Stimulated activated CD8-positive, alpha-beta memory T cell treated with anti-CD3 and anti-CD28 coated beads, Interleukin-7, amount 100 ng/mL, for 1 hour (primary cell): ENCODE measurements around the gene AKR1B1.

ENCODE experiments used
- DNase-seq, 2 donors: peaks; one replicate each; pipeline ENCODE4 v3.0.0-alpha.2; 2020; ENCODE audit warnings: low read depth in 2 of 2

The AKR1B1 gene

DNA sequence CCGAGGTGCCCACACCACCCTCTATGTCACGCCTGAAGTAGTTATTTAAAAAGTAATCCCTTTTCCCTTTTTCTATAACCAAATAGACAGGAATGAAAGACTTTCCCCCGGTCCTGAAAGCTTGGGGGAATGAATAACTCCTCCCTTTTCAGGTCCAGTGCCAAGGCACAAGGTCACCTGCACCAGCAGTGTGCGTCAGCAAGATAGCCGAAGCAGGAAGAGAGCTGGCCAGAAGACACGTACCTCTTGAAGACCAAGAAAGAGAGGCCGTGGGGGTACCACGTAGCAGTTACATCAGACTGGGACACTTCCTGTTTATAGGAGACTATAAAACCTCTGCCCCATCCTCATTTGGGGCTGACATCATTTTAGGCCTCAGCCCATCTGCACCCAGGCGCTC lies 10.7 kb upstream of the AKR1B1 start:
- no peak for DNase-seq

DNA sequence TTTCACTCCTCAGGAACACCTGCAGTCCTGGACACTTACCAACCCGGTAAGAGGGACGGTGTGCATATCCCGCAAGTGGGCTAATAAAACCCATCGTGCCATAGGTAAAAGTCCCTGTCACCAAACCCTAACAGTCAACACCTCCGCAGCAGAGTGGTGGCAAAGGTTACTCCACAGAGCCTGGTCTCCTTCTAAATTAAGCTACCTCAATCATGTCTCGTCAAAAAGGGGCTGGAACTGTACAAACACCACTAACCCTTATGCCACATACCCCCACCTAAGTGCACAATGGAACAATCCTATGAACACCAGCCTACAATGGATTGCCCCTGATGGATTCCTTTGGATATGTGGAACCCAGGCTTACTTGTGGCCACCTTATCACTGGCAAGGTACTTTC lies 9.6 kb upstream of the AKR1B1 start:
- no peak for DNase-seq

DNA sequence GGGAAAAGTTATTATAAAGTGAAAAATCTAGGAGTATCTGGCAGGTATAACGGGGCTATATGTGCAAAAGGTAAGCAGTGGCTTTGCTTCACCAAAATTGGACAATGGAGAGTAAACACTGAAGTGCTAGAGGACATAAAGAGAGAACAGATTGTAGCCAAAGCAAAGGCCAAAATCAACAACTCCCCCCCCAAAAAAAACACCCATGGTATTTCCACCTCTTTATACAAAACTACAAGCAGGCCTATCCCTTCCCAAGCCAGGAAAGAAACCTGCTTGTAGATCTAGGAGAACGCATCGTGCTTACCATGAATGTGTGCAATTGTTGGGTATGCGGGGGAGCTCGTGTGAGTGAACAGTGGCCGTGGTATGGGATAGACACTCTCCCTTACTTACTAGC lies 9.2 kb upstream of the AKR1B1 start:
- DNase-seq: no peak

DNA sequence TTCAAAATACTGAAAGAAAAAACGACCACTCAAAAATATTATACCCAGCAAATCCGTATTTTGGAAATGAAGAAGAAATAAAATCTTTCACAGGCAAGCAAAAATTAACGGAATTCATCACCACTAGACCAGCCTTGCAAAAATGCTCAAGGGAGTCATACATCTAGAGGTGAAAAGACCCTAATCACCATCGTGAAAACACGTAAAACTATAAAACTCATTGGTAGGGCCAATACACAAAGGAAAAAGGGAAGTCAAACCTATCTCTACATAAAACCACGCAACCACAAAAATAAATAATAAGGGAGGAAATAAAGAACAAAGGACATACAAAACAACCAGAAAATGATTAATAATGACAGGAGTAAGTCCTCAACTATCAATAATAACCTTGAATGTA lies 6.6 kb upstream of the AKR1B1 start:
- DNase-seq: no peak

DNA sequence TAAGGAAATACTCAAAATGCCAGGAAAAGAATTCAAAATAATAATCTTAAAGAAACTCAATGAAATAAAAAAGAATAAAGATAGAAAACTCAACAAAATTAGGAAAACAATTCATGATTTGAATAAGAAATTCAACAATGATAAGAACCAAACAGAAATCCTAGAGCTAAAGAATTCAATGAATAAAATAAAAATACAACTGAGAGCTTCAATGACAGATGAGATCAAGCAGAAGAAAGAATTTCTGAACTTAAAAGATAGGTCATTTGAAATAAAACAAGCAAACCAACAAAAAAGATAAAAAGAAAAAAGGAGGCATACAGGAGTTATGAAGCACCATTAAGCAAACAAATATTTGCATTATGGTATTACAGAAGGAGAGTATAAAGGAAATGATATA lies 5.6 kb upstream of the AKR1B1 start:
- no peak for DNase-seq

DNA sequence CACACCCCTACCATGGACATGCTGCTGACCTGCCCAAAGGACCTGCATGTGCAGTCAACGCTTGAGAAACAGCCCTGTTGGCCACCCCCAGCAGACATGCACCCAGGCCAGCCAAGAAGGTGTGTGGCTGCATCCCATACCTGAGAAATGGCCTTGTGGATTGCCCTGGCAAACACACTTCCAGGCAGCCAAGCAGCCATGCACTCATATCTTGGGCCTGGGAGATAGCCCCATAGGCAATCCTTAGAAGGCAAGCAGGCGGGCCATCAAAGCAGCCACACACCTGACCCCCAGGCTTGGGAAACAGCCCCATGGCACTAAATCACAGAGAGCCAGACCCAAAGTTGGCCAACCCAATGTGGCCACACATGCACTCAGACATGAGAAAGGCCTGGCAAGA lies 4.9 kb upstream of the AKR1B1 start:
- no peak for DNase-seq

DNA sequence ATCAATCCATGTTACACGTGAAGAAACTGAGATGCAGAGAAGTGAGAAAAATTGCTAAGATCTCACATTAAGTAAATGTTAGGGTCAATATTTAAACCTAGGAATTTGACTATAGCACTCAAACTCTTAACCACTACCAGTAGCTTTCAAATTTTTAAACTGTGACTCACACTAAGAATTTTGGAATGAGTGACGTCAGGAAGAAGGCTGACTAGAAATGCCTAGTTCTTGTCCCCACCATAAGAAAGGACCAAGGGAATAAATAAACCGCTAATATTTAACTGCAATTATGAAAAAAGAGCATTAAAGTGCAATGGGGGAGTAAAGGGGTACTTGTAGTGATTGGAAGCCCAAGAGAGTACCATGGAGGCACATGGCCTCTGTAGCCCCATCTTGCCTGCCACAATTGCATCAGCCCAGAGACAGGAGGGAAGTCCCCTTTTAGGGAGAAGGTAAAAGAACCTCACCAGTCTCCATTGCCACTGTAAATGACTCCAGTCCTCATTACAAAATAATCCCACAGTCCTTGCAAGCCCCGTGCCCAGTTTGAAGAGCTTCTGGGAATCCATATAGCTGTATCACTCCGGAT lies 3.5 kb upstream of the AKR1B1 start:
- no peak for DNase-seq

DNA sequence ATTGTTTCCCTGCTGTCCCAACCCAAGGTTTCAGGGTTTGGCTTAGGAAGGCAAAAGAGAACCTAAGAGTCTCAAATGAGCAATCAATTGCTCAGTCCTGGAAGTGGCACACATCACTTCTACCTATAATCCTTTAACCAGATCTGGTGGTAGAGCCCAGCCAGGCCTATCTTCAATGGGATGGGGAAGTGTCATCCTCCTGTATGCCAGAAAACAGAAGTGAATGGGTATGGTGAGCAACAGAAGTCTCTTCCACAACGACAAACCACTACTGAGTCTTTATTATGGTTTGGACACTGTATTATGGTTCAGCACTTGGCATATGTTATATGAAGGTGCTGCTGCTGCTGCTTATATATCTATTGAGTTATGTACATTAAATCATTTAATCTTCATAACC lies 3.0 kb upstream of the AKR1B1 start:
- DNase-seq: no peak

DNA sequence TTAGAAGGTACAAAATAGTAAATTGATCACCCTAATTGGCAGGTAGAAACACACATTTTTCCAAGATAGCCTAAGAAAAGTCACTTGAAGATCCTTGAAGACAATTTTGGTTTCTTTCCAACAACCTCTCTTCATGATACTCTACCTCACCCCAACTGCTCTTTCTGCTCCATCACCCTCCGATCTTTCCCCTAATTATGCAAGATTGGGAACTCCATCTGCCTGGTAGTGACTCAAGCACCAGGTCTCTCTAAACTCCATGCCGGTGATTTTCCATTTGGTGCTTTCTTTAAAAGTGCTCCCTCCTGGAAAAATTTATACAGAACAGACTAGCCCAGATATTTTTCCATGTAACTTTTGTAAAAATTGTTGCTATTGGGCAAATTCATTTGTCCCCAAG lies 1.1 kb upstream of the AKR1B1 start:
- no peak for DNase-seq

DNA sequence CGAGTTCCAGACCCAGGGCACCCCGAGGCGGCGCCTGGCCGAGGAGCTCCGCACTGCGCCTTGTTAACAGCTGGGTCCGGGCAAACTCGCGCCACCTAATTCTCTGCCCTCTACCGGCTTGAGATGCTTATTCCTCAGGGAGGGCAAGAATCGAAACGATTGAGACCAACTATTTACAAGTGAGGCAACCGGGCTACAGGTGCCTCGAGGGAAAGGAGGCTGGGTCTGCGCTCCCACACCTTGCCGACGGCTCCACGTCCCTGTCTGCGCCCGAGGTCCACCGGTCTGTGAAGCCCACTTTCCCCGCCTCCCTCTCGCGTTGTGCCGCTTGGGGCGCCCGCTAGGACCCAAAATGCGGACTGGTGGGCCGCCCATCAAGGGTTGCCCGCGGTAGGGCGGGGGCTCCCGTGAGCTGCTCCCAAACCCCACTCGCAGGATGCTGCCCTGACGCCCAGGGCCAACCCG lies 527 bp downstream of the AKR1B1 start:
- DNase-seq: peak; percentile 31

DNA sequence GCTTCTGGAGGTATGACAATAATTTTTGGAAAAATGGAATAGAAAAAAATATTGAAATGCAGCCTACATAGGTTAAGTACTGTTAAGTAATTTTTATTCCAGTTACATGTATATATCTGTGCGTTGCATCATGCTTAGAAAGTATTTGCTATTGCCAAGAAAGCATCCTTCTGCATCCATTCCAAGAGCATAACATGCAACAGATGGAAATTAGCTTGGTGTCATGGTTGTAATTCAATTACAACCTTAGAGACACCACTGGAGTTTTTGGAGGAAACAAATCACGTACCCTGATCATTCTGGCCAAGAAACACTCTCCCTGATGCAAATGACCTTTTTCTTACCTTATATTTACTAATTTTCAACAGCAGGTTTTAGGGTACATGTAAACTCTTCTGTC lies 1.7 kb downstream of the AKR1B1 start:
- DNase-seq: no peak

DNA sequence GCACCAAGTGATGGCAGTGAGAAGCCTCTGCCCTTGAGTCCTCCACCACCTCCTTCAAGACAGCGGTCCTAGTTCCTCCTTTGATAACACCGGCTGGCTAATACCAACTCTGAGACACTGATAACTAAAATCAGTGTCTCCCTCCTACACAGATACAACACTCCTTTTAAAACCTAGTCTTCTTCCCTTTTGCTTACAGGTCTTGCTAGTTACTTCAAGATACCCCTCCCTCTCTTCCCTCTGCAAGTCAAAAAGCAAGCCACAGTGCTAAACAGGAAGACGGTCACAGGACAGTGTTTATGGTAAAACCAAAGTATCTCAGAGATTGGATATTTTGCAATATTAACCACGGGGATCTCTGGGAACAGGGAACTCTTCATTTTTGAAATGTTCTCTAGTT lies 4.6 kb downstream of the AKR1B1 start:
- no peak for DNase-seq

DNA sequence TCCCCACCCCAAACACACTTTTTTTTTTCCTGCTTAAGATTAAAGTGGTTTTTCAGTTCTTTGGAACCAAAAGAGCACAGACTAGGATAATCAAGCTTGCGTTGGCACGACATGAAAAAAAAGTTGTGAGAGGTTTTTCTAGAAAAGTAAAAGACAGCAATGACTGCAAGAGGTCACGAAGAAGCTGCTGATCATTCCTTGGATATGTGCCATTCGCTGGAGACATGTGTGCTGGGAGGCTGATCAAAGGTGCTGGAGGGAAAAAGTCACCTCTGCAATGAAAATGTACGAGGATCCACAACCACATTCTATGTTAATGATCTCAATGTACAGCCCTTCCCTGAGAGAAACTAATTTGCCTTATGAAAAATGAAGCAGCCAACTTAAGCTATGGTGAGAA lies 5.4 kb downstream of the AKR1B1 start:
- DNase-seq: no peak

DNA sequence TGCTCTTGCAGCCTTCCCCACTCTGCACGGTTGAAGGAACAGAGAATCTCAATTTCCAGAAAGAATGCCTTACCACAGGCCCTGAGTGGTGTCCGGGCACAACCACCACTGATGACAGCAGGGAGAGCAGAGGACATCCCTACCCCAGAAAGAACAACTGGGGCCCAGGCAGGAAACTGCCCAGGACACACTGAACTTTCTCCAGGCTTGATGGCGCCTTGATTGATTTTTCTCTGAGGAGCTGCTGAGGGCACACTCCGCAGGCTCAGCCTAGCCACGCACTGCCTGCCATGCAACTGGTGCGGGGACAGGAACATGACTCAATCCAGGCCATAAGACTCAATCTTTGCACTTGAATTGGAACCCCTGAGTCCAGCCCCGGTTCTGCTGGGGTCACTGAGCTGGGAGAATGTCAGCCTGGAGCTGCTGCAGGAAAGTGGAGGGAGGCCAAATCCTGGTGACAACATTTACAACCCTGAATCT lies 5.9 kb downstream of the AKR1B1 start:
- no peak for DNase-seq

DNA sequence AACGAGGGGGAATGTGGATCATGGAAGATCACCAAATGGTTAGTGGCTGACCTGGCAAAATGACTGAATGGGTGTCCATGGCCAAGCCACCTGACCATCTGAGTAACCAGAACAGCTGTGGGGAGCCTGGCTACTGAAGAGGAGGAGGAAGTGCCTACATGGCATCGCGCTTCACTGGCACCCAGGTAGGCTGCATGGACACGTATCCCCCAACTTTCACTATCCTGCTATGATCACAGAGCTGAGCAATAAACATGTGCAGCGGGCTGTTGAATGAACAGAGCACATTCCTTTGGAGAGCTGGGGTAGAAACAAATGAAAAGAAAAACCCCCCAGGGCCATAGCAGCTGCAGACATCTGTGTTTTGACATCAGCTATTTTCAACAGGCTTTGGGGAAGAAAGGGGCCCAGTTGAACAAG lies 6.5 kb downstream of the AKR1B1 start:
- no peak for DNase-seq

DNA sequence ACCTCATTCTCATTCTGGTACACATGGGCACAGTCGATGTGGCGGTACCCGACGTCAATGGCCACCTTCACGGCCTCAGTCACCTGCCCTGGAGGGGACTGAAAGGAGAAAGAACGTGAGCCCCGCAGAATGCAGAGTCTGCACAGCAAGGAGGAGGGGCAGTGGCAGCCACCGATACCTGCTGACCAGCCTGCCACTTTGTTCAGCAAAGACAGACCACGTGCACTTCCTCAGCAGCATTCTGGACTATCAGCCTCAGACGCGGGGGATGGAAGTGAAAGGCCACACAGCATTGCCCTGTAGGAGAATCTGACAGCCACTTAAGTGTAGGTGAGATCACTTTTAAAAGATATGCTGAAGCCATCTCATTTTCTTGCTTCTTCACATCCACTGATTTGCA lies 7.2 kb downstream of the AKR1B1 start:
- DNase-seq: no peak

DNA sequence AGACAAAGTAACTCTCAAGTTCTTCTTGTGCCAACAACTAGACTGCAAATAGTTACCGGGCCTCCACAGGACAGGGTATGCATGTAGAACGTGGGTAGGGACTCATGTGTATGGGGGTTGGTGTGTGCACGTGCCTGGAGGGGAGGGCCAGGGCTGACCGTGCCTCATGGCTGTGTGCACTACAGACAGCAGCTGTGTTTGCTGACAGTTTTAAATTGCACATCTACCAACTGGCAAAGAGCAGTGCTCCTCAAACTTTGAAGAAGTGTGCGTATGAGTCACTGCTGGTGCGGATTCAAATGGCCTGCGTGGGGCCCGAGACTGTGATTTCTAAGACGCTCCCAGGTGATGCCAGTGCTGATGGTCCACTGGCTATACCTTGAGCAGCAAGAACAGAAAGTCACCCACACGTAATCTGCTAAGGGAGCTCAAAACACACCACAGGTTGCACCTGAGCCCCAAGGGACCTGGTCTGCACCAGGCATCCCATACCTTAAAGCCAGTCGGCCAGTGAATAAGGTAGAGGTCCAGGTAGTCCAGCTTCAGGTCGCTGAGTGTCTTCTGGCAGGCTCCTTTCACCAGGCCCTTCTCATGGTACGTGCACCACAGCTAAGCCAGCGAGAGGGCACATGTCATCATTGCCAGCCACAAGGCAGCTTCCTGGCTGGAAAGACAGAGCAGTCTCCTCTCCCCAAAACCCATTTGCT lies 8.5 kb downstream of the AKR1B1 start:
- DNase-seq: no peak

DNA sequence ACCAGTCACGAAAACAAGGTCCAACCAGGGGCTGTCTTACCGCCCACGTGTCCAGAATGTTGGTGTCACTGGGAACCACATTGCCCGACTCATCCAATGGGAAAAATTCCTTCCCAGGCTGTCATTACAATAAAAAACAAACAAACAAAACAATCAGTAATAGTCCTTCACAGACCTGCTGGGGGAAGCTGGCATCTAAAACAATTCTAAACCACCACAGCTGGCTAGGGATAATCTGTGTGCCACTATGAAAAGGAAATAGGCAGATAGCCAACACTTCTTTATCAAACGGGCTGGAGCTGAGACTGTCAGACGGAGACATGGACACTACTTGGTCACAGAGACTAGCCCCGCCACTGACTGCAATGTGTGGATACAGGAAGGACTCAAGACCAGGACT lies 9.2 kb downstream of the AKR1B1 start:
- no peak for DNase-seq

DNA sequence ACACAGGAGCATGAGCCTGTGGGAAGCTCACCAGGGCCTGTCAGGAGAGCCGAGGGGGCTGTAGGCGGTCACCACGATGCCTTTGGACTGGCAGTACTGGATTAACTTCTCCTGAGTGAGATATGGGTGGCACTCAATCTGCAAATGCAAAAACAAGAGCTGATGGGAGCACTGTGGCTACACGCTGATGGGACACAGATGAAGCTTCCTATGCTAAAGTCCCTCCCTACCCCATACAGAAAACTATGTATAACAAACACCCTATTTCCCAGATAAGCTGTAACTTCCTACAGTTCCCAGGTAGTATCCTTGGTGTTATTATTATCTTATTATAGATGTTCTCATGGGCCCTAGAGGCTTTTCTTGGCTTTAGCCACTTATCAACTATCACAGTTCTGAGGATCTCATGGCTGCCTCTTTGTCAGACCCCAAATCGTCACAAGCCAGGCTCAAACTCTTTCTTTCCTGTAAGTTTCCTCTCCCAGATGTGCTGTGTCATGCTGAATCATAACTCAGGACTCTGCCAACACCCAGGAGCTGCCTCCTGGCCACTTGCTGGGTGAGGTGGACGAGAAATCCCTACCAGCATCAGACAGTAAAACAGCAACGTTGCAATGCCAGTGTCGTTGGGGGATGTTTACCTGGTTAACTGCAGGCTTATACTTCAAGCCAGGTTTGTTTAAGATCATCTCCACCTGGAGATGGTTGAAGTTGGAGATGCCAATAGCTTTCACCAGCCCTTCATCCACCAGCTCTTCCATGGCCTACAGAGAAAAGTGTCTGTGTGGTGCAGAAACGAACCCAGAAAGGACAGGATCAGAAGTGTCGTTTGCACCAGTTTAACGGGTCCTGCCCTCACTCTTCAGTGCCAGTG lies 10.3 kb downstream of the AKR1B1 start:
- no peak for DNase-seq

DNA sequence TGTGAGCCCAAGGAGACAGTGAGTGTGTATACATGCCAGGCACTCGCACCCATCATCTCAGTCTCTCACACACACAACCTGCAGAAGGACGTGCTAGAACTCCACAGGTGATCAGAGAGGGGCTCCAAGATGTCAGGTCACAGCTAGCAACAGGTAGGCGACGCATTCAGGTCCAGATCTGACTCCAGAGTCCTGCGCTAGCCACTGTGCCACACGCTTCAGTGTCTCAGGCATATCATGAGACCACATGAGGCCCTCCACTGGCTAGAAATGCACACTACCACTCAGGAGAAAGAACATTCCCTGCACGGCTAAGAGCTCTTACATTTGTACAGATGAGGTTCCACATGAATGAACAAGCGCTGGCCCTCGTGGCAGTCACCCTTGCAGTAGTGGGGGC lies 11.5 kb downstream of the AKR1B1 start:
- DNase-seq: no peak

DNA sequence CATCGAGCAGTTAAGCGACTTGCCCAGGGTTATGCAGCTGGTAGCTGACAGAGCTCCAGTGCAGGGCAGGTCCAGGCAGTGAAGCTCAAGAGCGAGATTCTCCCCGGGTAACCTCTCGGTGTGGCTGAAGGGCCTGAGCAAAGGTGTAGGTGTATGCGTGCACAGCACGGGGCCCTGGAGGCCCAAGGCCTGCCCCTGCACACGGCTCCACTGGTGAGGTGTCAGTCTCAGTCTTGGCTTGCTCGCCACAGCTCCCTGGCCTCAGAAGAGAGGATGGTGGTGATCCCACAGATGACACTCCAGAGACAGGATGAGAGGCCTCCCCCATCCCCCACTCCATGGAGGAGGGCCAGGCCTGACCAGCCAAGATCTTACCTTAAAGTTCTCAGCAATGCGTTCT lies 12.0 kb downstream of the AKR1B1 start:
- no peak for DNase-seq

DNA sequence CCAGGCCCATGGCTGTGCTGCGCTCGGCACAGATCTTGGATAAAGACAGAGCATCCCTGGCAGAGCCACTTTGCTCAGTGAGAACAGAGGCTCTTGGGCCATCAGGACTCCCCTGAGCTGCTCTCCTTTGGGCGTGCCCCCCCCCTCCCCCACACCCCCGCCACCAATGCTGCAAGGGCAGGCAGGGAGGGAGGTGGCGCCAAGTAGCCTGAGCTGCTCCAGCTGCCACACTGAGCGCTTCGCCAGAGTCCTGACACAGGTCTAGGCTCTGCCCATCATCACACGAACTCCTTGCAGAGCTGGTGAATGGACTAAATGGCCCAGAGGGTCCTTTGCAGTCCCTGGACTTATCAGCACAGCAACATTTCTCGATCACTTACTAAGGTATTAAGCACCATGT lies 12.5 kb downstream of the AKR1B1 start:
- no peak for DNase-seq

DNA sequence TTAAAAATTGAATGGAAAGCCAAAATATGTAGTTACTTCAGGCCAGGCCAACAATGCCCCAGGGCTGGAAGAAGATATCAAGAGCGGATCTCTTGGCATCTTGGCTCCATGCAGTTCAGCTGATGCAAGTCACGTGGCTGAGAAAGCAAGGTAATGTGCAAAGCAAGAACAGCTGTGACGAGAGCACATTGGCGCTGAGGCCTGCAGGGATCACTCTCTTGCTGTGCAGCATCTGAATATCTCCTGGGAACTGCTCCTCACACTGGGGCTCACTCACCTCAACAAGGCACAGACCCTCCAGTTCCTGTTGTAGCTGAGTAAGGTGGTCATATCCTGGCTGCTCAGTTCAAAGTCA lies 14.0 kb downstream of the AKR1B1 start:
- no peak for DNase-seq
